ENCODE measurements around the gene CISTR.

Gene CISTR

GRCh38 chr12:53761306-53761705, 9.5 kb upstream of the CISTR start:
- H3K27ac Mint-ChIP-seq: no peak overlapping the region
- no peak for DNase-seq
- H3K9me3 Mint-ChIP-seq: no peaks in the 10 kb centered on the region
- peaks cover 62% of the 10 kb centered on the region for H3K27me3 Mint-ChIP-seq (ENCODE audit: low read depth, poor library complexity)
- no peak for TF ChIP-seq CTCF (IDR thresholded peaks at IDR 0.05)
- H3K4me3 Mint-ChIP-seq: no peak overlapping the region
- H3K36me3 Mint-ChIP-seq (ENCODE audit: low read depth): no peaks in the 10 kb centered on the region
- peaks cover 14% of the 10 kb centered on the region for H3K4me1 Mint-ChIP-seq

GRCh38 chr12:53759261-53759660, 7.5 kb upstream of the CISTR start:
- peak; percentile 54 for DNase-seq
- TF ChIP-seq CTCF (IDR thresholded peaks at IDR 0.05): no peak
- peak overlapping the region; percentile 63 for H3K4me3 Mint-ChIP-seq
- H3K9me3 Mint-ChIP-seq: no peaks in the 10 kb centered on the region
- H3K27ac Mint-ChIP-seq: no peak overlapping the region
- H3K27me3 Mint-ChIP-seq (ENCODE audit: low read depth, poor library complexity): peaks cover 42% of the 10 kb centered on the region
- peaks cover 5% of the 10 kb centered on the region for H3K4me1 Mint-ChIP-seq
- no peaks in the 10 kb centered on the region for H3K36me3 Mint-ChIP-seq (ENCODE audit: low read depth)

GRCh38 chr12:53758730-53759103, 6.9 kb upstream of the CISTR start:
- H3K27me3 Mint-ChIP-seq (ENCODE audit: low read depth, poor library complexity): peaks cover 39% of the 10 kb centered on the region
- no peak for DNase-seq

GRCh38 chr12:53758081-53758729, 6.4 kb upstream of the CISTR start:
- TF ChIP-seq CTCF (IDR thresholded peaks at IDR 0.05): no peak
- peak overlapping the region; percentile 10 for H3K27ac Mint-ChIP-seq
- no peaks in the 10 kb centered on the region for H3K36me3 Mint-ChIP-seq (ENCODE audit: low read depth)
- H3K4me3 Mint-ChIP-seq: peak overlapping the region; percentile 63
- no peak for DNase-seq
- no peaks in the 10 kb centered on the region for H3K9me3 Mint-ChIP-seq
- peaks cover 5% of the 10 kb centered on the region for H3K4me1 Mint-ChIP-seq
- peaks cover 34% of the 10 kb centered on the region for H3K27me3 Mint-ChIP-seq (ENCODE audit: low read depth, poor library complexity)

More at GRCh38 chr12:53758730-53759103, 6.9 kb upstream of the CISTR start:
- no peak for TF ChIP-seq CTCF (IDR thresholded peaks at IDR 0.05)
- no peaks in the 10 kb centered on the region for H3K36me3 Mint-ChIP-seq (ENCODE audit: low read depth)
- H3K4me1 Mint-ChIP-seq: peaks cover 5% of the 10 kb centered on the region
- H3K9me3 Mint-ChIP-seq: no peaks in the 10 kb centered on the region
- H3K27ac Mint-ChIP-seq: peak overlapping the region; percentile 10
- H3K4me3 Mint-ChIP-seq: peak overlapping the region; percentile 63

- Mint-ChIP-seq H3K27ac (peak overlapping the region; percentile 42), H3K36me3 (ENCODE audit: low read depth) (no peaks in the 10 kb centered on the region), H3K27me3 (ENCODE audit: low read depth, poor library complexity) (peaks cover 27% of the 10 kb centered on the region), H3K4me1 (peaks cover 5% of the 10 kb centered on the region), H3K9me3 (no peaks in the 10 kb centered on the region), H3K4me3 (no peak overlapping the region)
- peak; percentile 96 for DNase-seq
- TF ChIP-seq CTCF (IDR thresholded peaks at IDR 0.05): peak; percentile 97
These were observed 5.5 kb upstream of the CISTR start for GRCh38 chr12:53757101-53757770.

Data from nephron progenitor cell (in vitro differentiated cells).